ENCODE measurements around the gene ADCY10.

Gene ADCY10

DNA sequence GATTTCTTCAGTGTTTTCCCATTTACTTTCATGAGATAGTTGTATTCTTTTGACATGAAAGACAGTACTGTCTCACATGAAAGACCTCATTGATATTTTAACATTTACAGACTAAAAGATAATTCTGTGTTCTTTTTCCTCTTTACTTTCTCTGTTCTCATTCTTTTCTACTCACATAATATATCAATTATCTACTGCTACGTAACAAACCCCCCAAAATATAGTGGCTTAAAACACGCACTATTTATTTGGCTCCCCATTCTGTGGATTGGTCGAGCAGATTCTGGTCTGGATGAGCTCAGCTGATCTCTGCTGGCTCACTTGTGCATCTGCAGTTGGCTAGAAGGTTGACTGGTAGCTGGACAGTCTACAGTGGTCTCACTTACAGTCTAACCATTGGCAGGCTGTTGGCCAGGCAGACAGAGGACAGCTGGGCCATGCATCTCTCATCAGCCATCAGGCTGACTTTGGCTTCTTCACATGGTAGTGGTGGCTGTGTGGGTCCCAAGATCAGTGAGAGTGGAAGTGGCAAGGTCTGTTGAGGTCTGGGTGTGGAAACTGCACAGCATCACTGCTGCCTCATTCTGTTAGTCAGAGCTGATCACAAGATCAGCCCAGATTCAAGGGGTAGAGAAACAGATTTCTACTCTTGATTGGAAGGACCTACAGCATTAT is 128.9 kb downstream of the ADCY10 start:
- no peaks in the 10 kb centered on the region for H3K9me3 ChIP-seq (ENCODE audit: control insufficient read depth, low read length)
- H3K4me1 ChIP-seq (ENCODE audit: control insufficient read depth, insufficient read depth, low read length) = no peaks in the 10 kb centered on the region
- no peaks in the 10 kb centered on the region for H3K27me3 ChIP-seq (replicated peaks; ENCODE audit: control insufficient read depth, insufficient read depth, low read length)
- no peak for DNase-seq (ENCODE audit: low read depth)
- no peak overlapping the region for H3K4me3 ChIP-seq (ENCODE audit: low read length)
- H3K36me3 ChIP-seq (ENCODE audit: control insufficient read depth, insufficient read depth, low read length, severe bottlenecking) = peaks cover 66% of the 10 kb centered on the region
- no peak overlapping the region for H3K9ac ChIP-seq (ENCODE audit: low read length)

DNA sequence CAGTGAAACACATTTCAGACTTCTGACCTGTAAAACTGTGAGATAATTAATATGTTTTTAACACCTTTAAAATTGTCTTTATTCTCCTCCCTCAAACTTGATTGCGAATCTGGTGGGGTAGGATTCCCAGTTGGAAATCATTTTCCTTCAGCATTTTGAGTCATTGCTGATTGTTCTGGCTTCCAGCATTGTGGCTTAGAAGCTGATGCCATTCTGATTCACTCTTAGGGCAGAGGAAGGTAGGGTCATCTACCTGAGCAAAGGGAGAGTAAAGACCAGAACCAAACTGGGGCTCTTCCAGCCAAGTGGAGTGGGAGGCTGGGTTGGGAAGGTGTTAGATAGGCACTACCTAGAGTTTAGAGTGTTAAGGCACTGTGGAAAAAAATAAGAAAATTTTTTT is 131.0 kb downstream of the ADCY10 start:
- no peak for DNase-seq (ENCODE audit: low read depth)
- H3K4me3 ChIP-seq (ENCODE audit: low read length) = no peak overlapping the region
- no peak overlapping the region for H3K9ac ChIP-seq (ENCODE audit: low read length)
- H3K36me3 ChIP-seq (ENCODE audit: control insufficient read depth, insufficient read depth, low read length, severe bottlenecking) = peaks cover 59% of the 10 kb centered on the region
- no peaks in the 10 kb centered on the region for H3K27me3 ChIP-seq (replicated peaks; ENCODE audit: control insufficient read depth, insufficient read depth, low read length)
- no peaks in the 10 kb centered on the region for H3K4me1 ChIP-seq (ENCODE audit: control insufficient read depth, insufficient read depth, low read length)
- no peaks in the 10 kb centered on the region for H3K9me3 ChIP-seq (ENCODE audit: control insufficient read depth, low read length)

DNA sequence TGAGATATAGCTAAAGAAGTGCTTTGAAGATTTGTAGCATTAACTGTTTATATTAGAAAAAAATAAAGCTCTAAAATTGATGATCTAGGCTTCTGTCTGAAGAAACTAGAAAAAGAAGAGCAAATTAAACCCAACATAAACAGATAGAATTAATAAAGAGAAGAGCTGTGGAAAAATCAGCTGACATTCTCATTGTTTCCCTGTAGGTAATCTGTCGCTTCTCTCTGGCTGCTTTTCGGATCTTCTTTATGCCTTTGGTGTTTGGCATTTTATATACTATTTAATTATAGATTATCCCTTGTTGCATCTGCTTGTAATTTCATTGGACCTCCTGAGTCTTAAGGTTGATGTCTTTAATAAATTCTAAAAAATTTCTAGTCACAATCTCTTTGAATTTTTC is 132.4 kb downstream of the ADCY10 start:
- Histone ChIP-seq H3K9me3 (ENCODE audit: control insufficient read depth, low read length) (no peaks in the 10 kb centered on the region), H3K9ac (ENCODE audit: low read length) (no peak overlapping the region), H3K4me3 (ENCODE audit: low read length) (no peak overlapping the region), H3K4me1 (ENCODE audit: control insufficient read depth, insufficient read depth, low read length) (no peaks in the 10 kb centered on the region), H3K27me3 (replicated peaks; ENCODE audit: control insufficient read depth, insufficient read depth, low read length) (no peaks in the 10 kb centered on the region), H3K36me3 (ENCODE audit: control insufficient read depth, insufficient read depth, low read length, severe bottlenecking) (peaks cover 59% of the 10 kb centered on the region)
- no peak for DNase-seq (ENCODE audit: low read depth)

DNA sequence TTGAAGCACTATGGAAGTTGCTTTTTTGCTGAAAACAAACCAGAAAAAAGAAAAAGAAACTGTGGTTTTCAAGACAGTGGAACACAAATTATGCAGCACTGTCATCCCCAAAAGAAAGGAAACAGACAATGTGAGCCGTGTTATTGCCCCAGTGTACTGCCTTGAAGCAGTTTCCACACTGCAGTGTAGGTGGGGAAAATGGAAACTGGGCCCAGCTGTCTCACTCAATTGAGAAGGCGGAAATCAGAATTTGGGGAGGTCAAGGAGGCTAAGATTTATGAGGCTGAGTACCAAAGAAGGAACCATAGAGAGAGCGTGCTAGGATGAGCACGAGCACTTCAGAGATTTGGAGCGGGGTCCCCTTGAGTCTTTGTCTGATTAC is 136.7 kb downstream of the ADCY10 start:
- H3K9me3 ChIP-seq (ENCODE audit: control insufficient read depth, low read length) = no peaks in the 10 kb centered on the region
- peaks cover 77% of the 10 kb centered on the region for H3K36me3 ChIP-seq (ENCODE audit: control insufficient read depth, insufficient read depth, low read length, severe bottlenecking)
- no peak for DNase-seq (ENCODE audit: low read depth)
- H3K27me3 ChIP-seq (replicated peaks; ENCODE audit: control insufficient read depth, insufficient read depth, low read length) = no peaks in the 10 kb centered on the region
- H3K4me1 ChIP-seq (ENCODE audit: control insufficient read depth, insufficient read depth, low read length) = peaks cover 9% of the 10 kb centered on the region
- H3K9ac ChIP-seq (ENCODE audit: low read length) = no peak overlapping the region
- H3K4me3 ChIP-seq (ENCODE audit: low read length) = no peak overlapping the region

DNA sequence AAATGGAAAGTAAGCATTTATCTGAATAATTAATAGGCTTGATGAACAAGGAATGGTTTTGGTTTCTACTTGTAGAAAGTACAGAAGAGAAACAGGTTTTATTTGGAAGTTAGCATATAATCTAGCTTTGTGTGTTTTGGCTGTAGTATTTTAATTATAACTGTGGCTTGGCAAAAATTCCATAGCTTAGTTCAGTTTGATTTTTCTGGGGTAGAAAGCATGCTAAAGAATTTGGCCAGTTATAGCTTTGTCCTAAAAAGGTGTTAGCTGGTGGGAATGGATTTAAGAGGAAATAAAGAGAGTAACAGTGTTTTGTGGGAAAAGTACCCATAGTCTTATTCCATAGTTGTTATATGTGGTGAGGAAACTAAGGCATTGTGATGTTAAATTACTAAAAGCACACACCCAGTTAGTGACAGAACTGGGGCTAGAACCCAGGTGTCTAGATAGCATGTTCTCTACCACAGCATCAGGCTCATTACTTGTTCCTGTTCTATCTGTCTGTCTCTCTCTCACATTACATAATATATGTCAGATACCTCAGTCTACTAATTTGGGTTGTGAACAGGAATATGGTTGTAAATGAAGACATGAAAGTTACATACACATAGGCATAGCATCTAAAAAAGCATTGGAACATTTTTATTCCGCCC is 137.2 kb downstream of the ADCY10 start:
- H3K9me3 ChIP-seq (ENCODE audit: control insufficient read depth, low read length) = no peaks in the 10 kb centered on the region
- H3K4me1 ChIP-seq (ENCODE audit: control insufficient read depth, insufficient read depth, low read length) = peaks cover 9% of the 10 kb centered on the region
- no peaks in the 10 kb centered on the region for H3K27me3 ChIP-seq (replicated peaks; ENCODE audit: control insufficient read depth, insufficient read depth, low read length)
- no peak overlapping the region for H3K9ac ChIP-seq (ENCODE audit: low read length)
- H3K4me3 ChIP-seq (ENCODE audit: low read length) = no peak overlapping the region
- peak; percentile 33 for DNase-seq (ENCODE audit: low read depth)
- peaks cover 83% of the 10 kb centered on the region for H3K36me3 ChIP-seq (ENCODE audit: control insufficient read depth, insufficient read depth, low read length, severe bottlenecking)

DNA sequence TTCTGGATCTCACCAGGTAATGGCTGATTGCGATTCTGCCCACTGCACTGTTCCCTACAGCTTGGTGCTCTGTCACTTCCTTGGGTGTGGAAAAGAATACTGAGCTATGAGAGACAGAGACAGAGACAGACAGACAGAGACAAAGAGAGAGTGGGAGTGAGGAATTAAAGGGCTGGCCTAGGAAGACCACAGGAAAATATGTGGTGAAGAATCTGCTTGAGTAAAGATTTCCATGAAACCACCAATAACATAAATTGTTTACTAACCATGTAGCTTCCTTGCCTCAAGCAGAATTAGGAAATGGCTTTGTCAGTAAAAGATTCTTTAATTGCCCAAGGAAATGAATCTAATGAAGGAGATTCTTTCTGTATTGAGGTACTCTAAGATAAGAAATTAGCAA is 137.8 kb downstream of the ADCY10 start:
- DNase-seq (ENCODE audit: low read depth) = peak; percentile 65
- H3K27me3 ChIP-seq (replicated peaks; ENCODE audit: control insufficient read depth, insufficient read depth, low read length) = no peaks in the 10 kb centered on the region
- no peak overlapping the region for H3K4me3 ChIP-seq (ENCODE audit: low read length)
- H3K9ac ChIP-seq (ENCODE audit: low read length) = no peak overlapping the region
- no peaks in the 10 kb centered on the region for H3K9me3 ChIP-seq (ENCODE audit: control insufficient read depth, low read length)
- H3K4me1 ChIP-seq (ENCODE audit: control insufficient read depth, insufficient read depth, low read length) = peaks cover 9% of the 10 kb centered on the region
- H3K36me3 ChIP-seq (ENCODE audit: control insufficient read depth, insufficient read depth, low read length, severe bottlenecking) = peaks cover 84% of the 10 kb centered on the region

DNA sequence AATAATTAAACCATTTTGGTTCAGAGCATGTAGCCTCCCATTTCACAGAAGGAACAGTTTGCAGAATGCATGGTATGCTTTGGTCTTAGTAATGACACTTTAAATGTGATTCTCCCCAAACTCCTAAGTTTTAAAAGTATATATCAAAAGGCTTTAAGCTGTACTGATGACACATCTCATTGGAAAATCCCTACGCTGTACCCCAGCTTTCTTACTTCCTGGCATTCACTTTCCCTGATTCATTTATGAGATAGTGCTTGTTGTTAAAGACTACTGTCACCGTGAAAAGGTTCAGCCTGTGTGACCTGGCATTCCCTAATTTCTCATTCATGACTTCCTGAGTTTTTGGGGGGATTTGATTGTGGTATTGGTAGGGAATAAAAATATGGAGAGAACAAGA is 138.8 kb downstream of the ADCY10 start:
- Histone ChIP-seq H3K27me3 (replicated peaks; ENCODE audit: control insufficient read depth, insufficient read depth, low read length) (no peaks in the 10 kb centered on the region), H3K4me3 (ENCODE audit: low read length) (no peak overlapping the region), H3K9ac (ENCODE audit: low read length) (no peak overlapping the region), H3K36me3 (ENCODE audit: control insufficient read depth, insufficient read depth, low read length, severe bottlenecking) (peaks cover 81% of the 10 kb centered on the region), H3K4me1 (ENCODE audit: control insufficient read depth, insufficient read depth, low read length) (peaks cover 9% of the 10 kb centered on the region), H3K9me3 (ENCODE audit: control insufficient read depth, low read length) (no peaks in the 10 kb centered on the region)
- peak; percentile 31 for DNase-seq (ENCODE audit: low read depth)

DNA sequence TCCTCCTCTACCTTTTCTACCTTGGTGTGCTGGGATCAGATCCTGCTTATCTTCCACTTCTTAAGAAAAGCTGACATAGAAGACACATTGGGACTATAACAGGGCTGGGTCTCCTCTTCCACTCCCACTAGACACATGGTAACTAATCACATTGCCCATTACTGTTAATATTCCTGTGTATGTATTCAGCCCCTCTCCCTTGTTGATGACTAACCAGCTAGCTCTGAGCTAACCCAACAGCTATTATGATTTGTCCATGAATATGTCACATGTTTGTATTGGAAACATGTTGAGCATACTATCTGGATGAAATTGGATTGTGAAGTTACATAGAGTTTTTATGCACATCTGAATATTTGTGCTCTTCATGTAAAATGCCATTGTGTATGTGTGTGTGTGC is 139.2 kb downstream of the ADCY10 start:
- H3K36me3 ChIP-seq (ENCODE audit: control insufficient read depth, insufficient read depth, low read length, severe bottlenecking) = peaks cover 83% of the 10 kb centered on the region
- DNase-seq (ENCODE audit: low read depth) = no peak

DNA sequence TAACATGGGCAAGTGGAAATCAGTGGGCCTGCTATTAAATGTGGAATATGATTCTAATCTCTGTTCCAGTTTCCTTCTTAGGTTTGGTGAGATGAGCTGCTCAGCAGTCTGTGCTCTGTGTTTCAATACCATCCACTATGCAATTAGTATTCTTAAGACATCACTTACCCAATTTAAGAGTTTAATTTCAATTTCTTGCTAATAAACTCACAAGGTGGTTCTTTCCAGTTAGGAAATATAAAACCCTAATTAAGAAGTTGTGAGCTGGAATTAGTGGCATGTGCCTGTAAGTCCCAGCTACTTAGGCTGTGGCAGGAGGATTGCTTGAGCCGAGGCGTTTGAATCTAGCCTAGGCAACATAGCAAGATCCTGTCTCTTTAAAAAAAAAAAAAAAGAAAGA is 140.4 kb downstream of the ADCY10 start:
- no peaks in the 10 kb centered on the region for H3K9me3 ChIP-seq (ENCODE audit: control insufficient read depth, low read length)
- DNase-seq (ENCODE audit: low read depth) = no peak
- no peak overlapping the region for H3K4me3 ChIP-seq (ENCODE audit: low read length)
- peaks cover 9% of the 10 kb centered on the region for H3K4me1 ChIP-seq (ENCODE audit: control insufficient read depth, insufficient read depth, low read length)
- H3K9ac ChIP-seq (ENCODE audit: low read length) = no peak overlapping the region
- no peaks in the 10 kb centered on the region for H3K27me3 ChIP-seq (replicated peaks; ENCODE audit: control insufficient read depth, insufficient read depth, low read length)
- peaks cover 87% of the 10 kb centered on the region for H3K36me3 ChIP-seq (ENCODE audit: control insufficient read depth, insufficient read depth, low read length, severe bottlenecking)

More for the DNA sequence above, 139.2 kb downstream of the ADCY10 start:
- H3K27me3 ChIP-seq (replicated peaks; ENCODE audit: control insufficient read depth, insufficient read depth, low read length) = no peaks in the 10 kb centered on the region
- H3K4me1 ChIP-seq (ENCODE audit: control insufficient read depth, insufficient read depth, low read length) = peaks cover 9% of the 10 kb centered on the region
- no peaks in the 10 kb centered on the region for H3K9me3 ChIP-seq (ENCODE audit: control insufficient read depth, low read length)
- H3K4me3 ChIP-seq (ENCODE audit: low read length) = no peak overlapping the region
- H3K9ac ChIP-seq (ENCODE audit: low read length) = no peak overlapping the region

DNA sequence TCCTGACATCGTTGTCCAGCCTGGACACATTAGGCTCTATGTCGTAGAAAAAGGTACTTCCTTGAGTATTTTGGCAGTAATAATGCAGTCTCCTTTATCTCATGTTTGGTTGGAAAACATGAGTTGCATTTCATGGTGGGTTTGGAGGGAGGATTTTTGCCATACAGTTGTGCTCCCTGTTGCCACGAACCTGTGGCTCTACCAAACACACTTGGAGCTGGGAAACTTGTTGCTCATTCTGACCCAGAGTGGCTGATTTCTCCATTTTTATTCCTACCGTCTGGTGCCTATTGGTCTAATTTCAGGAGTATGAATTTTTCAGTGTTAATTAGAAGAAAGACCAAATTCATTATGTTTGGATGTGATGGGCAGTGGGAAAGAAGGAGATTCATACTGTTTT is 141.5 kb downstream of the ADCY10 start:
- no peaks in the 10 kb centered on the region for H3K27me3 ChIP-seq (replicated peaks; ENCODE audit: control insufficient read depth, insufficient read depth, low read length)
- no peak for DNase-seq (ENCODE audit: low read depth)
- no peak overlapping the region for H3K9ac ChIP-seq (ENCODE audit: low read length)
- peaks cover 9% of the 10 kb centered on the region for H3K4me1 ChIP-seq (ENCODE audit: control insufficient read depth, insufficient read depth, low read length)
- H3K36me3 ChIP-seq (ENCODE audit: control insufficient read depth, insufficient read depth, low read length, severe bottlenecking) = peaks cover 90% of the 10 kb centered on the region
- no peaks in the 10 kb centered on the region for H3K9me3 ChIP-seq (ENCODE audit: control insufficient read depth, low read length)
- H3K4me3 ChIP-seq (ENCODE audit: low read length) = no peak overlapping the region

DNA sequence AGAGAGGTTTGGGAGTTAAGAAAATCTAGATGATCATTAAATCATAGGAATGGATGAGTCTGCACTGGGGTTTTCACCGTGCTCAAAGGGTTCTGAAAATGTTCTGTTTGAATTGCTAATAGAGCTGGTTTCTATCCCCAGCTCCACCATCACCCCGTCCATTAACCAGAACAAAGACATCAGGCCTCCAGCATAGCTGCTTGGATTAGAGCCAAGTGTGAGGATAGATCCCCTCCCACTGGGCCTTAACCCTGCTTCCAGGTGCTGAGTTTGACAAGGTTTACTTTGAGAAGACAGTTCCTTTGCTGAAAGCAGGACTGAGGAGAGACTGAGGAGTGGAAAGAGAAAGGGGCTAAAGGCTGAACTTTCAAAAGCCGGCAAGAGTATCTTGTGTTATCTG is 143.8 kb downstream of the ADCY10 start:
- no peaks in the 10 kb centered on the region for H3K9me3 ChIP-seq (ENCODE audit: control insufficient read depth, low read length)
- peaks cover 91% of the 10 kb centered on the region for H3K36me3 ChIP-seq (ENCODE audit: control insufficient read depth, insufficient read depth, low read length, severe bottlenecking)
- H3K4me1 ChIP-seq (ENCODE audit: control insufficient read depth, insufficient read depth, low read length) = peaks cover 2% of the 10 kb centered on the region
- H3K27me3 ChIP-seq (replicated peaks; ENCODE audit: control insufficient read depth, insufficient read depth, low read length) = no peaks in the 10 kb centered on the region
- no peak for DNase-seq (ENCODE audit: low read depth)
- no peak overlapping the region for H3K9ac ChIP-seq (ENCODE audit: low read length)
- no peak overlapping the region for H3K4me3 ChIP-seq (ENCODE audit: low read length)

DNA sequence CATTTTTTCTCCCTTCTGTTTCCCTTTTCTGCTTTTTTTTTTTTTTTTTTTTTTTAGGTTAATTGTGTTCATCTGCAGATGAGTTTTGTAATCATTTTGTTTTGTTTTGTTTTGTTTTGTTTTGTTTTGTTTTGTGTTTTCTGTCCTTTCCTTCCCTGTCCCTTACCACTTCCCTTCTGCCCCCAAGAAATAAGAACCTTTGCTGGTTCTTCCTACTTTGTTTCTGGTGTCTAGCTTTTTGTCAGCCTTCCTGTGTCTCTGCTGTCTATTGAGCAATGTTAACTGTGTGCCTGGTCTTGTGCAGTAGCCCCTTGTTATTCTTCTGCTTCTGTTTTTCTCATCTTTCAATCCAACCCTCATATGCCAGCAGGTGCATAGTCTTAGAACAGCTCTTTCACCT is 146.2 kb downstream of the ADCY10 start:
- Histone ChIP-seq H3K9ac (ENCODE audit: low read length) (no peak overlapping the region), H3K9me3 (ENCODE audit: control insufficient read depth, low read length) (no peaks in the 10 kb centered on the region), H3K27me3 (replicated peaks; ENCODE audit: control insufficient read depth, insufficient read depth, low read length) (no peaks in the 10 kb centered on the region), H3K4me1 (ENCODE audit: control insufficient read depth, insufficient read depth, low read length) (peaks cover 10% of the 10 kb centered on the region), H3K4me3 (ENCODE audit: low read length) (no peak overlapping the region), H3K36me3 (ENCODE audit: control insufficient read depth, insufficient read depth, low read length, severe bottlenecking) (peaks cover 68% of the 10 kb centered on the region)
- DNase-seq (ENCODE audit: low read depth) = no peak

All from adipocyte (in vitro differentiated cells).